ENCODE data around the gene PPP6R3. TPM values are rescaled to one million over a fixed set of nuclear protein-coding genes. Genes with fewer than 3 reads are reported as not detected.
"Not testable (repeated sequence)": the region's sequence is repeated elsewhere in the genome, so short reads cannot be mapped to it uniquely, and the experiment has no call there.

The PPP6R3 gene
- polyA plus RNA-seq, 1 donor (not counting 4 experiments of a cell fraction or from before 2014, with no cell fraction given): 50.2 TPM

GRCh38 chr11:68432874-68433273 lies 27.7 kb upstream of the PPP6R3 start:
- no peaks in the 10 kb centered on the region for H3K79me2 ChIP-seq (ENCODE audit: control insufficient read depth, insufficient read depth, low read length)
- no peaks in the 10 kb centered on the region for H3K9me1 ChIP-seq (ENCODE audit: control insufficient read depth, extremely low read depth, insufficient read depth, low read length)
- H3K4me2 ChIP-seq (ENCODE audit: control insufficient read depth, extremely low read depth, insufficient read depth, low read depth, low read length): no peak overlapping the region
- H3K9ac ChIP-seq (ENCODE audit: control insufficient read depth, extremely low read depth, insufficient read depth, low read length): no peak overlapping the region
- no peak overlapping the region for H3K27ac ChIP-seq (ENCODE audit: control insufficient read depth, insufficient read depth, low read length)
- peaks cover 18 to 24% of the 10 kb centered on the region in 2 experiments for H3K36me3 ChIP-seq (ENCODE audit: control insufficient read depth in 2 of 2, extremely low read depth in 1 of 2, insufficient read depth in 2 of 2, low read length in 2 of 2)
- H3K27me3 ChIP-seq (ENCODE audit: control insufficient read depth, extremely low read depth, insufficient read depth, low read length): no peaks in the 10 kb centered on the region
- H3K4me1 ChIP-seq (ENCODE audit: control insufficient read depth, extremely low read depth, insufficient read depth, low read length): peaks cover 9% of the 10 kb centered on the region
- TF ChIP-seq EZH2 (IDR thresholded peaks at IDR 0.05; ENCODE audit: low read length) (no peak), CTCF (optimal IDR thresholded peaks at IDR 0.05 in 1 of 3, IDR thresholded peaks at IDR 0.05 in 1 of 3, conservative IDR thresholded peaks at IDR 0.05 in 1 of 3; ENCODE audit: extremely low read depth in 1 of 3, insufficient read depth in 2 of 3, low read length in 3 of 3) (no peak)
- dilution Hi-C loops (cut with MboI; ENCODE audit: extremely low pct_ligation_motif_present, low sequenced_read_pairs): no loop called here
- FAIRE-seq (no peak), DNase-seq (ENCODE audit: low read depth, low spot score) (no peak)
- H3K9me3 ChIP-seq (ENCODE audit: control insufficient read depth, low read depth, low read length): peaks cover 8% of the 10 kb centered on the region
- no peaks in the 10 kb centered on the region for H4K20me1 ChIP-seq (ENCODE audit: control insufficient read depth, extremely low read depth, insufficient read depth, low read length)
- no peak overlapping the region for H3K4me3 ChIP-seq (ENCODE audit: control insufficient read depth in 2 of 3, extremely low read depth in 1 of 3, insufficient read depth in 2 of 3, low read depth in 1 of 3, low read length in 3 of 3)
- no peak overlapping the region for H2AFZ ChIP-seq (ENCODE audit: control insufficient read depth, low read length)

GRCh38 chr11:68433541-68433940 lies 27.0 kb upstream of the PPP6R3 start:
- Histone ChIP-seq H3K4me2 (ENCODE audit: control insufficient read depth, extremely low read depth, insufficient read depth, low read depth, low read length) (no peak overlapping the region), H3K36me3 (ENCODE audit: control insufficient read depth in 2 of 2, extremely low read depth in 1 of 2, insufficient read depth in 2 of 2, low read length in 2 of 2) (peaks cover 13 to 22% of the 10 kb centered on the region in 2 experiments), H2AFZ (ENCODE audit: control insufficient read depth, low read length) (no peak overlapping the region), H3K4me3 (ENCODE audit: control insufficient read depth in 2 of 3, extremely low read depth in 1 of 3, insufficient read depth in 2 of 3, low read depth in 1 of 3, low read length in 3 of 3) (no peak overlapping the region), H4K20me1 (ENCODE audit: control insufficient read depth, extremely low read depth, insufficient read depth, low read length) (no peaks in the 10 kb centered on the region), H3K79me2 (ENCODE audit: control insufficient read depth, insufficient read depth, low read length) (no peaks in the 10 kb centered on the region), H3K9me3 (ENCODE audit: control insufficient read depth, low read depth, low read length) (peaks cover 8% of the 10 kb centered on the region), H3K27me3 (ENCODE audit: control insufficient read depth, extremely low read depth, insufficient read depth, low read length) (no peaks in the 10 kb centered on the region), H3K9me1 (ENCODE audit: control insufficient read depth, extremely low read depth, insufficient read depth, low read length) (no peaks in the 10 kb centered on the region), H3K4me1 (ENCODE audit: control insufficient read depth, extremely low read depth, insufficient read depth, low read length) (peaks cover 9% of the 10 kb centered on the region), H3K27ac (ENCODE audit: control insufficient read depth, insufficient read depth, low read length) (no peak overlapping the region), H3K9ac (ENCODE audit: control insufficient read depth, extremely low read depth, insufficient read depth, low read length) (no peak overlapping the region)
- no peak for FAIRE-seq
- TF ChIP-seq EZH2 (IDR thresholded peaks at IDR 0.05; ENCODE audit: low read length) (no peak), CTCF (optimal IDR thresholded peaks at IDR 0.05 in 1 of 3, IDR thresholded peaks at IDR 0.05 in 1 of 3, conservative IDR thresholded peaks at IDR 0.05 in 1 of 3; ENCODE audit: extremely low read depth in 1 of 3, insufficient read depth in 2 of 3, low read length in 3 of 3) (no peak)
- dilution Hi-C loops (cut with MboI; ENCODE audit: extremely low pct_ligation_motif_present, low sequenced_read_pairs): no loop called here
- no peak for DNase-seq (ENCODE audit: low read depth, low spot score)

GRCh38 chr11:68434159-68434558 lies 26.4 kb upstream of the PPP6R3 start:
- H3K27ac ChIP-seq (ENCODE audit: control insufficient read depth, insufficient read depth, low read length); H3K4me2 ChIP-seq (ENCODE audit: control insufficient read depth, extremely low read depth, insufficient read depth, low read depth, low read length); H3K27me3 ChIP-seq (ENCODE audit: control insufficient read depth, extremely low read depth, insufficient read depth, low read length); H4K20me1 ChIP-seq (ENCODE audit: control insufficient read depth, extremely low read depth, insufficient read depth, low read length); FAIRE-seq; H3K9ac ChIP-seq (ENCODE audit: control insufficient read depth, extremely low read depth, insufficient read depth, low read length); H3K4me1 ChIP-seq (ENCODE audit: control insufficient read depth, extremely low read depth, insufficient read depth, low read length); H3K9me1 ChIP-seq (ENCODE audit: control insufficient read depth, extremely low read depth, insufficient read depth, low read length); DNase-seq (ENCODE audit: low read depth, low spot score); dilution Hi-C loops (cut with MboI; ENCODE audit: extremely low pct_ligation_motif_present, low sequenced_read_pairs); H2AFZ ChIP-seq (ENCODE audit: control insufficient read depth, low read length); H3K9me3 ChIP-seq (ENCODE audit: control insufficient read depth, low read depth, low read length); H3K4me3 ChIP-seq (ENCODE audit: control insufficient read depth in 2 of 3, extremely low read depth in 1 of 3, insufficient read depth in 2 of 3, low read depth in 1 of 3, low read length in 3 of 3); H3K79me2 ChIP-seq (ENCODE audit: control insufficient read depth, insufficient read depth, low read length): not testable (repeated sequence)
- H3K36me3 ChIP-seq (ENCODE audit: control insufficient read depth in 2 of 2, extremely low read depth in 1 of 2, insufficient read depth in 2 of 2, low read length in 2 of 2): peaks cover 17 to 20% of the 10 kb centered on the region in 2 experiments
